ENCODE data around the gene DSTN. TPM values are rescaled to one million over a fixed set of nuclear protein-coding genes. Genes with fewer than 3 reads are reported as not detected.
A peak's percentile ranks its signal among the peaks of the same experiment; 100 is the strongest.

The DSTN gene
- total RNA-seq, 4 donors from 2014 or later: 166 to 322 (median 242) TPM

GRCh38 chr20:17531665-17532025 lies 38.2 kb upstream of the DSTN start:
- Histone ChIP-seq H3K9me3 (no peaks in the 10 kb centered on the region), H3K4me3 (peak overlapping the region in 3 of 4 donors; percentile 45 to 65 (median 45)), H3K36me3 (no peaks in the 10 kb centered on the region), H3K27me3 (no peaks in the 10 kb centered on the region), H3K27ac (peak overlapping the region in 1 of 4 donors; percentile 78), H3K4me1 (peaks cover 0 to 17% (median 2%) of the 10 kb centered on the region in 4 donors)
- whole genome bisulfite sequencing, 2 donors: 62 to 69% methylated on average over 5 of the region's 5 CpGs
- no peak for TF ChIP-seq POLR2A (IDR thresholded peaks at IDR 0.05)
- TF ChIP-seq CTCF (IDR thresholded peaks at IDR 0.05): no peak
- TF ChIP-seq EP300 (IDR thresholded peaks at IDR 0.05): no peak
- DNase-seq (ENCODE audit: low spot score in 2 of 2): no peak

GRCh38 chr20:17533396-17533795 lies 36.5 kb upstream of the DSTN start:
- Histone ChIP-seq H3K36me3 (no peaks in the 10 kb centered on the region), H3K27me3 (peaks cover 0 to under 1% of the 10 kb centered on the region in 2 donors), H3K9me3 (no peaks in the 10 kb centered on the region), H3K27ac (no peak overlapping the region), H3K4me3 (no peak overlapping the region), H3K4me1 (peaks cover 0 to 22% (median 2%) of the 10 kb centered on the region in 4 donors)
- no peak for TF ChIP-seq EP300 (IDR thresholded peaks at IDR 0.05)
- no peak for TF ChIP-seq CTCF (IDR thresholded peaks at IDR 0.05)
- no peak for TF ChIP-seq POLR2A (IDR thresholded peaks at IDR 0.05)
- 43 to 56% methylated on average over 1 of the region's 1 CpG for WGBS, 2 donors
- DNase-seq (ENCODE audit: low spot score in 2 of 2): peak in 1 of 2 donors; percentile 29

GRCh38 chr20:17534077-17534476 lies 35.8 kb upstream of the DSTN start:
- Histone ChIP-seq H3K4me3 (no peak overlapping the region), H3K36me3 (no peaks in the 10 kb centered on the region), H3K9me3 (no peaks in the 10 kb centered on the region), H3K27me3 (peaks cover 0 to 6% of the 10 kb centered on the region in 2 donors), H3K27ac (no peak overlapping the region), H3K4me1 (peaks cover 0 to 22% (median 2%) of the 10 kb centered on the region in 4 donors)
- 92 to 95% methylated on average over 3 of the region's 3 CpGs for WGBS, 2 donors
- no peak for TF ChIP-seq CTCF (IDR thresholded peaks at IDR 0.05)
- no peak for TF ChIP-seq POLR2A (IDR thresholded peaks at IDR 0.05)
- TF ChIP-seq EP300 (IDR thresholded peaks at IDR 0.05): no peak
- no peak for DNase-seq (ENCODE audit: low spot score in 2 of 2)

- 17 to 27% methylated on average over 6 of the region's 6 CpGs for WGBS, 2 donors
- peak; percentile 52 to 90 for DNase-seq (ENCODE audit: low spot score in 2 of 2)
- no peak for TF ChIP-seq POLR2A (IDR thresholded peaks at IDR 0.05)
- TF ChIP-seq CTCF (IDR thresholded peaks at IDR 0.05): peak; percentile 78 to 98 (median 87)
- TF ChIP-seq EP300 (IDR thresholded peaks at IDR 0.05): peak in 1 of 2 donors; percentile 58
- peaks cover 0 to 16% (median 3%) of the 10 kb centered on the region in 4 donors for H3K4me1 ChIP-seq
- H3K27ac ChIP-seq: no peak overlapping the region
- no peak overlapping the region for H3K4me3 ChIP-seq
- H3K36me3 ChIP-seq: no peaks in the 10 kb centered on the region
- no peaks in the 10 kb centered on the region for H3K9me3 ChIP-seq
- peaks cover 0 to 10% of the 10 kb centered on the region in 2 donors for H3K27me3 ChIP-seq
These were observed 32.9 kb upstream of the DSTN start for GRCh38 chr20:17536944-17537444.

- WGBS, 2 donors: 68 to 79% methylated on average over 3 of the region's 3 CpGs
- TF ChIP-seq CTCF (IDR thresholded peaks at IDR 0.05): no peak
- no peaks in the 10 kb centered on the region for H3K9me3 ChIP-seq
- H3K4me1 ChIP-seq: peaks cover 0 to 25% (median 6%) of the 10 kb centered on the region in 4 donors
- H3K27ac ChIP-seq: no peak overlapping the region
- no peak overlapping the region for H3K4me3 ChIP-seq
- no peak for DNase-seq (ENCODE audit: low spot score in 2 of 2)
- H3K36me3 ChIP-seq: no peaks in the 10 kb centered on the region
- peaks cover 0 to 10% of the 10 kb centered on the region in 2 donors for H3K27me3 ChIP-seq
These were observed 31.9 kb upstream of the DSTN start for GRCh38 chr20:17537959-17538358.

Data from tibial nerve (tissue), 4 donors.